Measurements from ENCODE around the gene DEFB113. TPM values are rescaled to one million over a fixed set of nuclear protein-coding genes. Genes with fewer than 3 reads are reported as not detected.

The DEFB113 gene
- polyA plus RNA-seq, 1 of the 3 experiments (the other 2 are of a cell fraction) = not detected

GRCh38 chr6:49966823-49967222, 2.6 kb downstream of the DEFB113 start:
- H3K79me2 ChIP-seq (ENCODE audit: insufficient read depth) = no peaks in the 10 kb centered on the region
- ChIA-PET POLR2A (no interaction called here), CTCF (no interaction called here)
- H3K27ac ChIP-seq (ENCODE audit: low read depth in 2 of 2, low read length in 1 of 2) = no peak overlapping the region
- no peaks in the 10 kb centered on the region for H3F3A ChIP-seq (replicated peaks; ENCODE audit: insufficient read depth)
- DNase-seq = no peak
- H2AFZ ChIP-seq (ENCODE audit: low read depth) = no peak overlapping the region
- H3K4me3 ChIP-seq (ENCODE audit: low read depth in 2 of 2, low read length in 1 of 2) = no peak overlapping the region
- no peaks in the 10 kb centered on the region for H3K4me1 ChIP-seq (ENCODE audit: control insufficient read depth in 1 of 2, insufficient read depth in 2 of 2, low read depth in 1 of 2, low read length in 1 of 2)
- TF ChIP-seq FOXJ3 (CRISPR knock-in tag; IDR thresholded peaks at IDR 0.05) (no peak), SIN3A (IDR thresholded peaks at IDR 0.05; ENCODE audit: borderline replicate concordance, low read depth, low read length) (no peak), NRF1 (IDR thresholded peaks at IDR 0.05; ENCODE audit: low read depth, low read length) (no peak), EZH2phosphoT487 (IDR thresholded peaks at IDR 0.05; ENCODE audit: borderline replicate concordance, low read depth) (no peak), ELF1 (IDR thresholded peaks at IDR 0.05) (no peak), RCOR1 (IDR thresholded peaks at IDR 0.05; ENCODE audit: low read length) (no peak), USF2 (IDR thresholded peaks at IDR 0.05; ENCODE audit: borderline replicate concordance, low read depth, low read length) (no peak), CTCF (IDR thresholded peaks at IDR 0.05) (no peak)
- no peaks in the 10 kb centered on the region for H4K20me1 ChIP-seq (ENCODE audit: insufficient read depth)
- WGBS (ENCODE audit: low lambda C conversion rate) = 20% methylated on average over 2 of the region's 2 CpGs
- no peaks in the 10 kb centered on the region for H3K9me2 ChIP-seq
- no peak overlapping the region for H3K4me2 ChIP-seq
- no peaks in the 10 kb centered on the region for H3K27me3 ChIP-seq (ENCODE audit: insufficient read depth)
- no peak overlapping the region for H3K9ac ChIP-seq
- H3K9me3 ChIP-seq = no peaks in the 10 kb centered on the region
- no peaks in the 10 kb centered on the region for H3K36me3 ChIP-seq (replicated peaks in 1 of 2; ENCODE audit: control insufficient read depth in 1 of 2, insufficient read depth in 2 of 2, low read length in 1 of 2)

- no peak overlapping the region for H3K9ac ChIP-seq
- no peak overlapping the region for H3K4me2 ChIP-seq
- H3K27ac ChIP-seq (ENCODE audit: low read depth in 2 of 2, low read length in 1 of 2) = no peak overlapping the region
- H3K9me2 ChIP-seq = no peaks in the 10 kb centered on the region
- no peaks in the 10 kb centered on the region for H3K79me2 ChIP-seq (ENCODE audit: insufficient read depth)
- H3K9me3 ChIP-seq = no peaks in the 10 kb centered on the region
- H2AFZ ChIP-seq (ENCODE audit: low read depth) = no peak overlapping the region
- no peaks in the 10 kb centered on the region for H3K4me1 ChIP-seq (ENCODE audit: control insufficient read depth in 1 of 2, insufficient read depth in 2 of 2, low read depth in 1 of 2, low read length in 1 of 2)
- no peak overlapping the region for H3K4me3 ChIP-seq (ENCODE audit: low read depth in 2 of 2, low read length in 1 of 2)
- no peak for TF ChIP-seq FOXM1 (IDR thresholded peaks at IDR 0.05; ENCODE audit: low read depth)
- no peak for TF ChIP-seq FOXJ3 (CRISPR knock-in tag; IDR thresholded peaks at IDR 0.05)
- no peak for TF ChIP-seq RXRA (IDR thresholded peaks at IDR 0.05; ENCODE audit: borderline replicate concordance, low read depth)
- no peak for TF ChIP-seq YY1 (IDR thresholded peaks at IDR 0.05; ENCODE audit: low read depth)
- TF ChIP-seq MAX (IDR thresholded peaks at IDR 0.05; ENCODE audit: low read depth) = no peak
- no peak for TF ChIP-seq USF2 (IDR thresholded peaks at IDR 0.05; ENCODE audit: borderline replicate concordance, low read depth, low read length)
- TF ChIP-seq IRF3 (IDR thresholded peaks at IDR 0.05; ENCODE audit: low read depth, low read length) = no peak
- no peak for TF ChIP-seq RAD21 (IDR thresholded peaks at IDR 0.05; ENCODE audit: low read length)
- no peak for TF ChIP-seq TCF12 (IDR thresholded peaks at IDR 0.05)
- WGBS (ENCODE audit: low lambda C conversion rate) = 0% methylated on average over 2 of the region's 2 CpGs
- no peaks in the 10 kb centered on the region for H3K36me3 ChIP-seq (replicated peaks in 1 of 2; ENCODE audit: control insufficient read depth in 1 of 2, insufficient read depth in 2 of 2, low read length in 1 of 2)
- DNase-seq = no peak
- no peaks in the 10 kb centered on the region for H3F3A ChIP-seq (replicated peaks; ENCODE audit: insufficient read depth)
- H3K27me3 ChIP-seq (ENCODE audit: insufficient read depth) = no peaks in the 10 kb centered on the region
- ChIA-PET CTCF (no interaction called here), POLR2A (no interaction called here)
- no peaks in the 10 kb centered on the region for H4K20me1 ChIP-seq (ENCODE audit: insufficient read depth)
These were observed 3.1 kb downstream of the DEFB113 start for GRCh38 chr6:49966334-49966733.
